HCT116 (cell line): ENCODE data around the gene TNFRSF9. TPM values are rescaled to one million over a fixed set of nuclear protein-coding genes. Genes with fewer than 3 reads are reported as not detected.

Source experiments
- ATAC-seq: fragments of 200-7000 bp; cut with Tn5 transposase; 2 replicates; pipeline ENCODE4 v1.9.1; 2020; ENCODE audit warnings: mild to moderate bottlenecking, moderate library complexity
- BruUV-seq: library from RNA; stranded (reverse); fragments of 400-500 nt; replicated peaks from 2 replicates; lab custom pipeline; 2021; lab: Mats Ljungman, UMichigan
- CTCF ChIA-PET: fragments of 300-600 bp; sonication (Branson Sonifier 250); formaldehyde crosslinking; loops from one replicate; lab custom pipeline; 2021; ENCODE audit warnings: antibody characterized with exemption; lab: Charles Lee
- POLR2A ChIA-PET: fragments of 300-600, 350-600 bp; sonication (Branson Sonifier 250); formaldehyde crosslinking; loops from one replicate; lab custom pipeline; 2021; ENCODE audit warnings: antibody characterized with exemption; lab: Charles Lee
- RAD21 ChIA-PET, 2 experiments: fragments of 300-600 bp; sonication (Branson Sonifier 250); formaldehyde crosslinking; loops; one replicate each; lab custom pipeline; 2023; ENCODE audit warnings: low total read pairs in 2 of 2; ENCODE audit not compliant: uncharacterized antibody in 2 of 2, unreplicated experiment in 2 of 2, low non-redundant PET in 1 of 2; lab: Charles Lee
- DNase-seq: peaks from one replicate; pipeline ENCODE4 v3.0.0-alpha.2; 2010; ENCODE audit warnings: low read depth, low spot score
- H2AFZ ChIP-seq: fragments of 200-600 bp; shearing (Covaris generic), sonication (generic); 2 replicates; pipeline ENCODE4 v1.6.1; 2017; ENCODE audit warnings: low read depth, mixed run types, mixed read lengths, antibody characterized with exemption, low read length; ENCODE audit not compliant: poor library complexity, severe bottlenecking
- H3K27ac ChIP-seq: 2 replicates; pipeline ENCODE4 v1.5.1; 2012; ENCODE audit warnings: low read depth, low read length
- H3K27me3 ChIP-seq: fragments of 200-600 bp; sonication (generic); 2 replicates; pipeline ENCODE4 v1.6.1; 2016; ENCODE audit warnings: mixed run types, low read length, mixed read lengths; ENCODE audit not compliant: insufficient read depth
- H3K36me3 ChIP-seq, 2 experiments: fragments of 200-500 bp in 1 of 2; fragments of 200-600 bp in 1 of 2; sonication (Bioruptor generic) in 1 of 2; sonication (generic) in 1 of 2; 2 replicates each; pipeline versions ENCODE4 v1.5.1 to v1.6.1; 2014 to 2016; ENCODE audit warnings: low read length in 2 of 2, inconsistent platforms in 1 of 2, mixed read lengths in 1 of 2, mixed run types in 1 of 2; ENCODE audit not compliant: insufficient read depth in 2 of 2, control insufficient read depth in 1 of 2
- H3K4me1 ChIP-seq, 2 experiments: fragments of 200-600 bp in 1 of 2; sonication (generic) in 1 of 2; 2 replicates each; pipeline versions ENCODE4 v1.5.1 to v1.6.1; 2012 to 2017; ENCODE audit warnings: low read length in 2 of 2, inconsistent platforms in 1 of 2, mild to moderate bottlenecking in 1 of 2, mixed read lengths in 1 of 2, mixed run types in 1 of 2, moderate library complexity in 1 of 2; ENCODE audit not compliant: insufficient read depth in 2 of 2, control insufficient read depth in 1 of 2
- H3K4me2 ChIP-seq: fragments of 200-600 bp; sonication (generic); 2 replicates; pipeline ENCODE4 v1.6.1; 2017; ENCODE audit warnings: mixed run types, low read length, mixed read lengths
- H3K4me3 ChIP-seq, 2 experiments: fragments of 200-600 bp in 1 of 2; sonication (generic) in 1 of 2; replicated peaks in 1 of 2; 2 replicates each; pipeline ENCODE4 v1.5.1; 2011 to 2016; ENCODE audit warnings: low read length in 2 of 2, control low read depth in 1 of 2, low read depth in 1 of 2, mild to moderate bottlenecking in 1 of 2, mixed read lengths in 1 of 2, mixed run types in 1 of 2
- H3K79me2 ChIP-seq: fragments of 200-600 bp; sonication (generic); 2 replicates; pipeline ENCODE4 v1.6.1; 2017; ENCODE audit warnings: mild to moderate bottlenecking, mixed run types, low read length, moderate library complexity, mixed read lengths; ENCODE audit not compliant: insufficient read depth
- H3K9ac ChIP-seq: fragments of 200-600 bp; sonication (generic); 2 replicates; pipeline ENCODE4 v1.6.1; 2016; ENCODE audit warnings: low read length, mixed read lengths
- H3K9me2 ChIP-seq: fragments of 200-600 bp; sonication (generic), shearing (Covaris generic); 2 replicates; pipeline ENCODE4 v1.6.1; 2017; ENCODE audit warnings: mixed run types, mild to moderate bottlenecking, moderate library complexity; ENCODE audit not compliant: insufficient read depth
- H3K9me3 ChIP-seq, 2 experiments: fragments of 200-500 bp in 1 of 2; fragments of 200-600 bp in 1 of 2; sonication (Bioruptor generic) in 1 of 2; sonication (generic) in 1 of 2; 2 replicates each; pipeline ENCODE4 v1.6.1; 2014 to 2017; ENCODE audit warnings: low read length in 2 of 2, mixed read lengths in 2 of 2, inconsistent platforms in 1 of 2, low read depth in 1 of 2, mild to moderate bottlenecking in 1 of 2, mixed run types in 1 of 2, moderate library complexity in 1 of 2; ENCODE audit not compliant: control insufficient read depth in 1 of 2, insufficient read depth in 1 of 2
- H4K20me1 ChIP-seq: fragments of 200-600 bp; sonication (generic), shearing (Covaris generic); 2 replicates; pipeline ENCODE4 v1.6.1; 2017; ENCODE audit warnings: mixed run types, mild to moderate bottlenecking, moderate library complexity; ENCODE audit not compliant: insufficient read depth
- CEBPB ChIP-seq: IDR thresholded peaks from 2 replicates; pipeline ENCODE4 v1.6.1; 2012; ENCODE audit warnings: low read depth
- EGR1 ChIP-seq: IDR thresholded peaks from 2 replicates; pipeline ENCODE4 v1.6.1; 2012; ENCODE audit warnings: low read depth
- EZH2 ChIP-seq: fragments of 200-600 bp; sonication (generic); IDR thresholded peaks from 2 replicates; pipeline ENCODE4 v1.6.1; 2017; ENCODE audit warnings: antibody characterized with exemption, mixed run types
- FOSL1 ChIP-seq: IDR thresholded peaks from 2 replicates; pipeline ENCODE4 v1.6.1; 2012; ENCODE audit warnings: low read depth
- RAD21 ChIP-seq: IDR thresholded peaks from 2 replicates; pipeline ENCODE4 v1.6.1; 2012; ENCODE audit warnings: low read depth, mild to moderate bottlenecking
- SIN3A ChIP-seq: IDR thresholded peaks from 2 replicates; pipeline ENCODE4 v1.6.1; 2012; ENCODE audit warnings: low read depth
- SP1 ChIP-seq: IDR thresholded peaks from 2 replicates; pipeline ENCODE4 v1.6.1; 2012; ENCODE audit warnings: low read depth
- SRF ChIP-seq: IDR thresholded peaks from 2 replicates; pipeline ENCODE4 v1.6.1; 2012; ENCODE audit warnings: low read depth
- TCF7L2 ChIP-seq: IDR thresholded peaks from 2 replicates; pipeline ENCODE4 v1.7.0; 2011; ENCODE audit warnings: borderline replicate concordance, inconsistent platforms; ENCODE audit not compliant: insufficient read depth, insufficient read length; ENCODE audit errors: extremely low read depth
- intact Hi-C: fragments of 100-400 bp; cut with micrococcal nuclease; formaldehyde crosslinking; loops from 2 replicates; pipeline ENCODE4 v1.10.0; 2022
- total RNA-seq: library from RNA; stranded (reverse); gene quantifications from one replicate; pipeline ENCODE4 v1.2.1, GENCODE V29; 2021; ENCODE audit not compliant: unreplicated experiment
- TF ChIP-seq, protein P1 (sequence below): IDR thresholded peaks from 2 replicates; pipeline ENCODE4 v1.6.1; 2011; ENCODE audit warnings: mild to moderate bottlenecking, low read length, moderate library complexity; ENCODE audit not compliant: insufficient replicate concordance; ENCODE audit errors: extremely low read depth
- TF ChIP-seq, protein P2 (sequence below): IDR thresholded peaks from 2 replicates; pipeline ENCODE4 v1.6.1; 2012; ENCODE audit warnings: low read depth
- TF ChIP-seq, protein P3 (sequence below), 3 experiments: fragments of 200-600 bp in 1 of 3; sonication (generic) in 1 of 3; IDR thresholded peaks in 2 of 3; conservative IDR thresholded peaks in 1 of 3; 2 replicates each; pipeline ENCODE4 v1.5.1; 2012 to 2017; ENCODE audit warnings: low read depth in 2 of 3, low read length in 2 of 3, antibody characterized with exemption in 1 of 3, borderline replicate concordance in 1 of 3, control low read depth in 1 of 3, mild to moderate bottlenecking in 1 of 3, mixed read lengths in 1 of 3, mixed run types in 1 of 3, moderate library complexity in 1 of 3; ENCODE audit not compliant: insufficient read depth in 1 of 3

Gene TNFRSF9
- total RNA-seq, 1 experiment from 2014 or later, result 0.20 TPM

DNA sequence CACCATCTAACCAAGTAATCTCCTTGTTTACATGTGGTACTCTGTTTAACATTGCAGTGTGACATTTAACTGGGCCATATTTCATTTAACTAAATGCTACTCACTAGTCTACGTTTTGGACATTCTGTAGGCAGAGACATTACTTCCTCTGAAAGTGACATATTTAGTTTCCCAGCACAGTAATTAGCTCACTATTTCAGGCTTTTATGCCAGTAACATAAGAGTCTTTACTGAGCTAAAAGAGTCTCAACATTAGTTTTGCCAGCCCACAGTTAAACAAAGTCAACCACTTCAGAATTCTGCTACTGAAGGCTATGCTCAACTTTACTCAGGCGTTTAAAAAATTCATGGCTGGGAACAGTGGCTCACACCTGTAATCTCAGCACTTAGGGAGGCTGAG lies 2.6 kb upstream of the TNFRSF9 start:
- H3K27me3 ChIP-seq, result no peaks in the 10 kb centered on the region; the same call in 1 of the 2 replicates
- POLR2A ChIA-PET, result no interaction called here
- intact Hi-C loops, result loop anchor here (10.0 kb wide), 1 partner anchor 278 kb away; no protein-coding TSS in a partner anchor

More for the DNA sequence above, 2.6 kb upstream of the TNFRSF9 start:
- no peaks in the 10 kb centered on the region for H3K36me3 ChIP-seq
- H3K27ac ChIP-seq, result no peak overlapping the region
- ATAC-seq, result no peak
- no peak overlapping the region for H3K4me3 ChIP-seq
- peaks cover 0 to 30% of the 10 kb centered on the region in 2 experiments; a peak in 2 of 4 replicates for H3K4me1 ChIP-seq
- BruUV-seq, result no TSS peak
- CTCF ChIA-PET, result interaction anchor here (1.1 to 1.2 kb wide), 2 partner anchors 32 to 275 kb away, joined by 3 read pairs; no protein-coding TSS in a partner anchor
- H4K20me1 ChIP-seq, result no peaks in the 10 kb centered on the region
- H3K79me2 ChIP-seq, result no peaks in the 10 kb centered on the region
- H3K9me3 ChIP-seq, result no peaks in the 10 kb centered on the region
- no peak overlapping the region for H3K9ac ChIP-seq
- DNase-seq, result no peak
- H2AFZ ChIP-seq, result peak overlapping the region; percentile 47
- no peaks in the 10 kb centered on the region for H3K9me2 ChIP-seq
- RAD21 ChIA-PET, result no interaction called here
- no peak overlapping the region for H3K4me2 ChIP-seq
- TF ChIP-seq SP1, result no peak
- TF ChIP-seq FOSL1, result no peak
- TF ChIP-seq, protein P1, sequence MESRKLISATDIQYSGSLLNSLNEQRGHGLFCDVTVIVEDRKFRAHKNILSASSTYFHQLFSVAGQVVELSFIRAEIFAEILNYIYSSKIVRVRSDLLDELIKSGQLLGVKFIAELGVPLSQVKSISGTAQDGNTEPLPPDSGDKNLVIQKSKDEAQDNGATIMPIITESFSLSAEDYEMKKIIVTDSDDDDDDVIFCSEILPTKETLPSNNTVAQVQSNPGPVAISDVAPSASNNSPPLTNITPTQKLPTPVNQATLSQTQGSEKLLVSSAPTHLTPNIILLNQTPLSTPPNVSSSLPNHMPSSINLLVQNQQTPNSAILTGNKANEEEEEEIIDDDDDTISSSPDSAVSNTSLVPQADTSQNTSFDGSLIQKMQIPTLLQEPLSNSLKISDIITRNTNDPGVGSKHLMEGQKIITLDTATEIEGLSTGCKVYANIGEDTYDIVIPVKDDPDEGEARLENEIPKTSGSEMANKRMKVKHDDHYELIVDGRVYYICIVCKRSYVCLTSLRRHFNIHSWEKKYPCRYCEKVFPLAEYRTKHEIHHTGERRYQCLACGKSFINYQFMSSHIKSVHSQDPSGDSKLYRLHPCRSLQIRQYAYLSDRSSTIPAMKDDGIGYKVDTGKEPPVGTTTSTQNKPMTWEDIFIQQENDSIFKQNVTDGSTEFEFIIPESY, result no peak
- TF ChIP-seq, protein P2, sequence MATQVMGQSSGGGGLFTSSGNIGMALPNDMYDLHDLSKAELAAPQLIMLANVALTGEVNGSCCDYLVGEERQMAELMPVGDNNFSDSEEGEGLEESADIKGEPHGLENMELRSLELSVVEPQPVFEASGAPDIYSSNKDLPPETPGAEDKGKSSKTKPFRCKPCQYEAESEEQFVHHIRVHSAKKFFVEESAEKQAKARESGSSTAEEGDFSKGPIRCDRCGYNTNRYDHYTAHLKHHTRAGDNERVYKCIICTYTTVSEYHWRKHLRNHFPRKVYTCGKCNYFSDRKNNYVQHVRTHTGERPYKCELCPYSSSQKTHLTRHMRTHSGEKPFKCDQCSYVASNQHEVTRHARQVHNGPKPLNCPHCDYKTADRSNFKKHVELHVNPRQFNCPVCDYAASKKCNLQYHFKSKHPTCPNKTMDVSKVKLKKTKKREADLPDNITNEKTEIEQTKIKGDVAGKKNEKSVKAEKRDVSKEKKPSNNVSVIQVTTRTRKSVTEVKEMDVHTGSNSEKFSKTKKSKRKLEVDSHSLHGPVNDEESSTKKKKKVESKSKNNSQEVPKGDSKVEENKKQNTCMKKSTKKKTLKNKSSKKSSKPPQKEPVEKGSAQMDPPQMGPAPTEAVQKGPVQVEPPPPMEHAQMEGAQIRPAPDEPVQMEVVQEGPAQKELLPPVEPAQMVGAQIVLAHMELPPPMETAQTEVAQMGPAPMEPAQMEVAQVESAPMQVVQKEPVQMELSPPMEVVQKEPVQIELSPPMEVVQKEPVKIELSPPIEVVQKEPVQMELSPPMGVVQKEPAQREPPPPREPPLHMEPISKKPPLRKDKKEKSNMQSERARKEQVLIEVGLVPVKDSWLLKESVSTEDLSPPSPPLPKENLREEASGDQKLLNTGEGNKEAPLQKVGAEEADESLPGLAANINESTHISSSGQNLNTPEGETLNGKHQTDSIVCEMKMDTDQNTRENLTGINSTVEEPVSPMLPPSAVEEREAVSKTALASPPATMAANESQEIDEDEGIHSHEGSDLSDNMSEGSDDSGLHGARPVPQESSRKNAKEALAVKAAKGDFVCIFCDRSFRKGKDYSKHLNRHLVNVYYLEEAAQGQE, result no peak
- no peak for TF ChIP-seq EZH2
- TF ChIP-seq RAD21, result no peak
- TF ChIP-seq SIN3A, result no peak
- TF ChIP-seq, protein P3, sequence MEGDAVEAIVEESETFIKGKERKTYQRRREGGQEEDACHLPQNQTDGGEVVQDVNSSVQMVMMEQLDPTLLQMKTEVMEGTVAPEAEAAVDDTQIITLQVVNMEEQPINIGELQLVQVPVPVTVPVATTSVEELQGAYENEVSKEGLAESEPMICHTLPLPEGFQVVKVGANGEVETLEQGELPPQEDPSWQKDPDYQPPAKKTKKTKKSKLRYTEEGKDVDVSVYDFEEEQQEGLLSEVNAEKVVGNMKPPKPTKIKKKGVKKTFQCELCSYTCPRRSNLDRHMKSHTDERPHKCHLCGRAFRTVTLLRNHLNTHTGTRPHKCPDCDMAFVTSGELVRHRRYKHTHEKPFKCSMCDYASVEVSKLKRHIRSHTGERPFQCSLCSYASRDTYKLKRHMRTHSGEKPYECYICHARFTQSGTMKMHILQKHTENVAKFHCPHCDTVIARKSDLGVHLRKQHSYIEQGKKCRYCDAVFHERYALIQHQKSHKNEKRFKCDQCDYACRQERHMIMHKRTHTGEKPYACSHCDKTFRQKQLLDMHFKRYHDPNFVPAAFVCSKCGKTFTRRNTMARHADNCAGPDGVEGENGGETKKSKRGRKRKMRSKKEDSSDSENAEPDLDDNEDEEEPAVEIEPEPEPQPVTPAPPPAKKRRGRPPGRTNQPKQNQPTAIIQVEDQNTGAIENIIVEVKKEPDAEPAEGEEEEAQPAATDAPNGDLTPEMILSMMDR (IDR thresholded peaks at IDR 0.05 in 2 of 3, conservative IDR thresholded peaks at IDR 0.05 in 1 of 3; ENCODE audit: borderline replicate concordance in 1 of 3, insufficient read depth in 1 of 3, low read depth in 2 of 3, low read length in 2 of 3), result no peak
- TF ChIP-seq CEBPB, result no peak
- no peak for TF ChIP-seq SRF
- no peak for TF ChIP-seq TCF7L2
- TF ChIP-seq EGR1, result no peak
